ENCODE data around the gene CEP68. TPM values are rescaled to one million over a fixed set of nuclear protein-coding genes. Genes with fewer than 3 reads are reported as not detected.
"Not testable (repeated sequence)": the region's sequence is repeated elsewhere in the genome, so short reads cannot be mapped to it uniquely, and the experiment has no call there.

Gene CEP68
- total RNA-seq, 4 donors from 2014 or later: 19.8 to 34.1 (median 27.5) TPM

DNA sequence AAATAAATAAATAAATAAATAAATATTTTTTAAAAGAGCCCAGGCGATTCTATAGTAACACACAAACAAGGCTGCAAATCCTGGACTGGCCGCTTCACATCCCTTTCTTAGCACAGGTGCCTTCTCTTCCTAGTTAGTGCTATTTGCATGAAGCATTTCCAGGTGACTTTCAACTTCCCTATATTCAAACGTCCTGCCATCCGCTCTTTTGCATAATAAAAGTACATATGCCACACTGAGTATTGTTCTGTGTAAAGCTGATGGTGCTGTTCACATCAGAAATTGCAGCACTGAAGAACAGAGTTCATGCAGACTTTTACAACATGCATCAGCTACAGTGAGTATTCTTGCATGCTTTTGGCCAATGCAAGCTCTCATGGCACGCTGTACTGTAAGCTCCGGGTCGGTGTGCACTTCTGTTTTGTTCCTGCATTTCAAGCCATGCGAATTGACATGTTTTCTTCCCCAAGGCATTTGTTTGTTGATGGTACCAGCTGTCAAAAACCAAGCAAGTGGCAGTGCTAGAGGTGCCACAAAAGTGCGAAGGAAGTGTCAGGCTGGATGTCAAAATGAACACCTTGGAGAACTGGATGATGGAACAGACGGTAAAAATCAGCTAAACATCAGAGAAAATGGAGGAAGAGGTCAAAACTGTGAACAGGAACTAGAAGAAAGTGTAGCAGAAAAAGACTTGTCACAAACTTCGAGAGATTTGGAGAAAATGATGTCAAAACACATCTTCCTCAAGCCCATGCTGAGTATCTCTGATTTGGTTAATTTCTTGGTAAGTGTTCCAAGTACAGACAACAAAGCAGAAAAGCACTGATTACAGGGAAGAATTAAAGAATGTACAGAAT, 25.5 kb upstream of the CEP68 start:
- no peaks in the 10 kb centered on the region for H3K36me3 ChIP-seq
- no peaks in the 10 kb centered on the region for H3K4me1 ChIP-seq
- TF ChIP-seq, protein P1, sequence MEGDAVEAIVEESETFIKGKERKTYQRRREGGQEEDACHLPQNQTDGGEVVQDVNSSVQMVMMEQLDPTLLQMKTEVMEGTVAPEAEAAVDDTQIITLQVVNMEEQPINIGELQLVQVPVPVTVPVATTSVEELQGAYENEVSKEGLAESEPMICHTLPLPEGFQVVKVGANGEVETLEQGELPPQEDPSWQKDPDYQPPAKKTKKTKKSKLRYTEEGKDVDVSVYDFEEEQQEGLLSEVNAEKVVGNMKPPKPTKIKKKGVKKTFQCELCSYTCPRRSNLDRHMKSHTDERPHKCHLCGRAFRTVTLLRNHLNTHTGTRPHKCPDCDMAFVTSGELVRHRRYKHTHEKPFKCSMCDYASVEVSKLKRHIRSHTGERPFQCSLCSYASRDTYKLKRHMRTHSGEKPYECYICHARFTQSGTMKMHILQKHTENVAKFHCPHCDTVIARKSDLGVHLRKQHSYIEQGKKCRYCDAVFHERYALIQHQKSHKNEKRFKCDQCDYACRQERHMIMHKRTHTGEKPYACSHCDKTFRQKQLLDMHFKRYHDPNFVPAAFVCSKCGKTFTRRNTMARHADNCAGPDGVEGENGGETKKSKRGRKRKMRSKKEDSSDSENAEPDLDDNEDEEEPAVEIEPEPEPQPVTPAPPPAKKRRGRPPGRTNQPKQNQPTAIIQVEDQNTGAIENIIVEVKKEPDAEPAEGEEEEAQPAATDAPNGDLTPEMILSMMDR (IDR thresholded peaks at IDR 0.05): no peak
- TF ChIP-seq POLR2A (IDR thresholded peaks at IDR 0.05): no peak
- intact Hi-C loops (cut with DNase I): no loop called here
- H3K9me3 ChIP-seq: no peaks in the 10 kb centered on the region
- no peak overlapping the region for H3K27ac ChIP-seq
- H3K27me3 ChIP-seq: no peaks in the 10 kb centered on the region
- H3K4me3 ChIP-seq (replicated peaks in 1 of 3): no peak overlapping the region
- no peak for DNase-seq
- 87 to 88% methylated on average over 11 of the region's 11 CpGs for WGBS, 2 donors

DNA sequence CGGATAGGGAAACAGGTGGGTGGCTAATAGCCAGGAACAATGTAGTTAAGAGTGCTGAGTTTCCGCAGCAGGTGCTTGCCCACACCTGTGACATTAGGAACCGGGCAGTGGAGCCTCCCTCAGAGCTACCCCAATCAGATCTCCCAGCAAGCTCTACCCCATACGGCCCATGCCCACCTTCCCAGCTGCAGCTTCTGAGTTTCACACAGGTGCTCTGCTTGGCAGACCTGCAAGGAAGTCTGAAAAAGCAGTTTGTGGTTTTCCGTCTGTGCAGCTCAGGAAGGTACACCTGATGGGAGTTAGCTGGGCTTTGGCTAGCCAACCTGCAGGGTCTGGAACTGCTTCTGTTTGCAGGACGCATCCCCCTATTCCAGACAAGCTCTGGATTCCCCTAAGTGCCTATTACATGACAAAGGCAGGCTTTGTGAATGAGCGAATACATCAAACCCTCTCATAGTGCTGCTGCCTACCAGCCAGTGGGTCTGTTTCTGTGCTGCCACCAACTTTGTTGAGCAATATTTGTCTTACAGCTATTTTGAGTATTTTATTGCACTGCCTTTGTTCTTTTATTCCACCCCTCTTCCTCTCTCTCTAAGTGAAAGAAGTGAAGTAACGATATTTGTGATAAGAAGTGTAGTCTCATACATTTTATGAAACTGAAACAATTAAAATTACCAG, 24.7 kb upstream of the CEP68 start:
- intact Hi-C loops (cut with DNase I): no loop called here
- H3K4me1 ChIP-seq: no peaks in the 10 kb centered on the region
- DNase-seq: no peak
- H3K27ac ChIP-seq: no peak overlapping the region
- TF ChIP-seq, protein P1 (IDR thresholded peaks at IDR 0.05): no peak
- no peak for TF ChIP-seq POLR2A (IDR thresholded peaks at IDR 0.05)
- no peaks in the 10 kb centered on the region for H3K27me3 ChIP-seq
- no peaks in the 10 kb centered on the region for H3K36me3 ChIP-seq
- 71 to 80% methylated on average over 8 of the region's 8 CpGs for WGBS, 2 donors
- H3K4me3 ChIP-seq (replicated peaks in 1 of 3): no peak overlapping the region
- no peaks in the 10 kb centered on the region for H3K9me3 ChIP-seq

DNA sequence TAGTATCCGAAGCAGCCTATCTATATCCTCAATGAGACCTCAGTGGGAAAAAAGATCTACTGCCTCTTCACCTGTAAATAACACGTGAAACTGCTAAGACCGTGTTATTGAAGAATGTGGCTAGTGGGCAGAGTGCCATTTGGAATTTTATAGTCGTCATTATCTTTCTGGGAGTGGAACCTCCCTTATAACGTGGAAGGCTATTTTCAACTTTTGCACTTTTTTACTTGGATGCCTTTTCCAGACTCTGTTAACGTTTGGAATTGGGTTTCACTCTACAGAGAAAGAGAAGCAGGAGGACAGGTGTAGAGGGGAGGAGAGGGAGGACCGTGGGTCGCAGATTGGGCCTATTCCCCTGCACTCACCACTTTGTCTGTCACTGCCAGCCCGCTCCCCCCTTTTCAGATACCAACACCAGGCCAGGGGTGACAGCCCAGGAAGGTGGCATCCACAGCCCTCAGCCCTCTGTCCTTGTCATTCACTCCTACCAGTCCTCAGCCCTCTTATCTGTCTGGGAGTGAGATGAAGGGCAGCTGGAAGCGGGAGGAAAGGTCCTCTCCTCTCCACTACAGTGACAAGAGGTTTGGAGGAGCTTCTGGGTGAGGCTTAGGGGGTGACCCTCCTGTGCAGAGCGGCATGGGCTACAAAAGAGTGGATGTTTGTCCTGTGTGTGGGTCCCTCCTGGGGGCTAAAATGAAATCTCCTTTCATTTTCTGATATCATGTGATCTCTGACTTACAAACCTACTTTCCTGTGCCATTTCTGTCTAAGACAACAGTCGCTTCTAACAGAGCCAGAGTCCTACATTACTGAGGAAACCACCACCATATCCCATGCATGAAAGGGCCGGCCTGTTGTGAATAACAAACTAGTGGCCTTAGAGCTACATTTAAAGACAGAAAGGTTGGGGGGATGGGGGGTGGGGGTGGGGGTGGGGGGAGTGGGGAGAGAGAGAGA, 23.9 kb upstream of the CEP68 start:
- Histone ChIP-seq H3K4me1 (no peaks in the 10 kb centered on the region), H3K4me3 (replicated peaks in 1 of 3) (no peak overlapping the region), H3K27me3 (no peaks in the 10 kb centered on the region), H3K9me3 (no peaks in the 10 kb centered on the region), H3K27ac (no peak overlapping the region), H3K36me3 (no peaks in the 10 kb centered on the region)
- WGBS, 2 donors: 77 to 81% methylated on average over 13 of the region's 13 CpGs
- TF ChIP-seq, protein P1 (IDR thresholded peaks at IDR 0.05): no peak
- TF ChIP-seq POLR2A (IDR thresholded peaks at IDR 0.05): no peak
- intact Hi-C loops (cut with DNase I): no loop called here
- no peak for DNase-seq

DNA sequence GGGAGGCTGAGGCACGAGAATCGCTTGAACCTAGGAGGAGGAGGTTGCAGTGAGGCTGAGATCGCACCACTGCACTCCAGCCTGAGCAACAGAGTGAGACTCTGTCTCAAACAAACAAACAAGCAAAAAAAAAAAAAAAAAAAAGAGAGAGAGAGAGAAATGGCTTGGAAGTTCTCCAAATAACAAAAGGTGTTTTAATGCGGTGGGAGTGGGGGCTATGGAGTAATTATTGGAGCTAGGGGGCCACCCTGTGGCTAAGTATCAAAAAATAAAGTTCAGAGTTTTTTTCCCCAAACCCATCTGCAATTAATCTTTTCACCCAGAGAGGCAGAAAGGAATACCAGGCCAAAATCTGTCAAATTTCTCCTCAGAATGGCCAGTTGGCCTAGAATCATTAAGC, 23.0 kb upstream of the CEP68 start:
- TF ChIP-seq, protein P1 (IDR thresholded peaks at IDR 0.05): no peak
- TF ChIP-seq POLR2A (IDR thresholded peaks at IDR 0.05): no peak
- Histone ChIP-seq H3K36me3 (no peaks in the 10 kb centered on the region), H3K4me1 (no peaks in the 10 kb centered on the region), H3K27me3 (no peaks in the 10 kb centered on the region), H3K4me3 (replicated peaks in 1 of 3) (no peak overlapping the region), H3K9me3 (no peaks in the 10 kb centered on the region), H3K27ac (no peak overlapping the region)
- intact Hi-C loops (cut with DNase I): no loop called here
- DNase-seq: no peak
- WGBS, 2 donors: 87 to 89% methylated on average over 4 of the region's 4 CpGs

DNA sequence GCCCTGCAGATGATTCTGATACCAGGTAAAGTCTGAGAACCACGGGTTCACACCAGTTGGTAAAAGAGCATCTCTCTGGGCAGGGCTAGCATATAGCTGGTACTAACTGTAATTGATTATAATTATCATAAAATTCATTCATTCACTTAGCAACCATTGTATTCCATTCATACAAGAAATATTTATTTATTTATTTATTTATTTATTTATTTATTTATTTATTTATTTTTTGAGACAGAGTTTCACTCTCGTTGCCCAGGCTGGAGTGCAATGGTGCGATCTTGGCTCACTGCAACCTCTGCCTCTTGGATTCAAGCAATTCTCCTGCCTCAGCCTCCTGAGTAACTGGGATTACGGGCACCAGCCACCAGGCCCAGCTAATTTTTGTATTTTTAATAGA, 22.5 kb upstream of the CEP68 start:
- DNase-seq; H3K36me3 ChIP-seq; H3K4me1 ChIP-seq; H3K4me3 ChIP-seq (replicated peaks in 1 of 3); H3K27ac ChIP-seq; H3K27me3 ChIP-seq; intact Hi-C loops (cut with DNase I); H3K9me3 ChIP-seq: not testable (repeated sequence)
- WGBS, 2 donors: 95 to 98% methylated on average over 4 of the region's 4 CpGs
